Colonic mucosa (tissue), 4 donors: Measurements from ENCODE around the gene SPDYE1. TPM values are rescaled to one million over a fixed set of nuclear protein-coding genes. Genes with fewer than 3 reads are reported as not detected.

ENCODE experiments used
- DNase-seq: peaks from one replicate; pipeline ENCODE4 v3.0.0-alpha.2; 2020
- H3K27ac ChIP-seq: fragments of 200-600 bp; one replicate; pipeline ENCODE4 v1.8.0; 2021
- H3K27me3 ChIP-seq: fragments of 200-600 bp; one replicate; pipeline ENCODE4 v1.8.0; 2021
- H3K36me3 ChIP-seq: fragments of 200-600 bp; one replicate; pipeline ENCODE4 v1.8.0; 2021
- H3K4me1 ChIP-seq: fragments of 200-600 bp; one replicate; pipeline ENCODE4 v1.8.0; 2021; ENCODE audit warnings: mild to moderate bottlenecking
- H3K4me3 ChIP-seq: fragments of 200-600 bp; one replicate; pipeline ENCODE4 v1.8.0; 2021
- H3K9ac ChIP-seq, 2 donors: one replicate each; pipeline ENCODE4 v1.7.0; 2013; ENCODE audit warnings: control low read depth in 2 of 2, low read depth in 2 of 2, low read length in 2 of 2
- H3K9me3 ChIP-seq: fragments of 200-600 bp; one replicate; pipeline ENCODE4 v1.8.0; 2021
- CTCF ChIP-seq: fragments of 200-600 bp; IDR thresholded peaks from one replicate; pipeline ENCODE4 v1.8.0; 2022; ENCODE audit warnings: antibody characterized with exemption, mild to moderate bottlenecking
- intact Hi-C: fragments of 100-400 bp; cut with DNase I; formaldehyde crosslinking; loops from one replicate; pipeline ENCODE4 v1.14.1; 2022
- total RNA-seq, 2 donors: library from RNA; stranded (reverse); fragmentation: NEBNext Ultra II Directional in 1 of 2; extraction: Animal tissue kit (Norgen Biotek cat#: 25700) in 1 of 2; gene quantifications; one replicate each; pipeline ENCODE4 v1.2.1, GENCODE V29; 2021
- donor health status: healthy.
- donor health status: DM: no; HTN: no; CAD: no.
- donor health status: DM: no; HTN: no; CAD: no.

Gene SPDYE1
- total RNA-seq, 2 donors from 2014 or later = not detected

- intact Hi-C loops = no loop called here
- H3K9me3 ChIP-seq = no peaks in the 10 kb centered on the region
- DNase-seq = no peak
- peaks cover 5% of the 10 kb centered on the region for H3K4me1 ChIP-seq
- H3K4me3 ChIP-seq = no peak overlapping the region
- no peak overlapping the region for H3K9ac ChIP-seq
- peaks cover 7% of the 10 kb centered on the region for H3K36me3 ChIP-seq
- no peak for TF ChIP-seq CTCF
- H3K27ac ChIP-seq = no peak overlapping the region
- no peaks in the 10 kb centered on the region for H3K27me3 ChIP-seq
Measured at GRCh38 chr7:44050915-44051560, 53.3 kb downstream of the SPDYE1 start.

- Histone ChIP-seq H3K9ac (no peak overlapping the region), H3K9me3 (no peaks in the 10 kb centered on the region), H3K4me3 (no peak overlapping the region), H3K27me3 (no peaks in the 10 kb centered on the region), H3K4me1 (no peaks in the 10 kb centered on the region), H3K27ac (no peak overlapping the region), H3K36me3 (peaks cover 8% of the 10 kb centered on the region)
- no peak for TF ChIP-seq CTCF
- DNase-seq = no peak
- intact Hi-C loops = no loop called here
Measured at GRCh38 chr7:44051611-44052220, 54.0 kb downstream of the SPDYE1 start.

GRCh38 chr7:44052771-44053365 is 55.2 kb downstream of the SPDYE1 start:
- peaks cover 20% of the 10 kb centered on the region for H3K36me3 ChIP-seq
- H3K4me3 ChIP-seq = no peak overlapping the region
- no peaks in the 10 kb centered on the region for H3K4me1 ChIP-seq

GRCh38 chr7:44056681-44057080 is 59.0 kb downstream of the SPDYE1 start:
- Histone ChIP-seq H3K27ac (no peak overlapping the region), H3K9me3 (no peaks in the 10 kb centered on the region), H3K27me3 (no peaks in the 10 kb centered on the region), H3K4me3 (no peak overlapping the region), H3K9ac (no peak overlapping the region), H3K4me1 (no peaks in the 10 kb centered on the region), H3K36me3 (peaks cover 26% of the 10 kb centered on the region)
- DNase-seq = no peak
- no peak for TF ChIP-seq CTCF
- intact Hi-C loops = no loop called here

More at GRCh38 chr7:44052771-44053365, 55.2 kb downstream of the SPDYE1 start:
- TF ChIP-seq CTCF = no peak
- H3K9me3 ChIP-seq = no peaks in the 10 kb centered on the region
- H3K9ac ChIP-seq = no peak overlapping the region
- intact Hi-C loops = no loop called here
- H3K27ac ChIP-seq = no peak overlapping the region
- no peak for DNase-seq
- H3K27me3 ChIP-seq = no peaks in the 10 kb centered on the region

- Histone ChIP-seq H3K9me3 (no peaks in the 10 kb centered on the region), H3K4me1 (no peaks in the 10 kb centered on the region), H3K9ac (no peak overlapping the region), H3K27ac (no peak overlapping the region), H3K36me3 (peaks cover 26% of the 10 kb centered on the region), H3K4me3 (no peak overlapping the region), H3K27me3 (no peaks in the 10 kb centered on the region)
- DNase-seq = no peak
- intact Hi-C loops = no loop called here
- no peak for TF ChIP-seq CTCF
Measured at GRCh38 chr7:44057181-44057848, 59.6 kb downstream of the SPDYE1 start.
